Gastrocnemius medialis (tissue), 4 donors: ENCODE data around the gene AKNA.

Experiments used
- POLR2A ChIP-seq, 2 donors: fragments of 450-650 bp; IDR thresholded peaks; one replicate each; pipeline ENCODE4 v1.6.1; 2017; ENCODE audit warnings: antibody characterized with exemption in 2 of 2, mild to moderate bottlenecking in 2 of 2, moderate library complexity in 2 of 2
- TF ChIP-seq, protein P1 (sequence below), 5 experiments: fragments of 450-650 bp in 3 of 5; fragments of 200-600 bp in 2 of 5; sonication (generic) in 2 of 5; IDR thresholded peaks in 4 of 5; conservative IDR thresholded peaks in 1 of 5; 1 replicate in 4 of 5; 2 replicates in 1 of 5; pipeline ENCODE4 v1.5.1; 2016 to 2019; ENCODE audit warnings: antibody characterized with exemption in 5 of 5, mild to moderate bottlenecking in 3 of 5, moderate library complexity in 3 of 5

DNA sequence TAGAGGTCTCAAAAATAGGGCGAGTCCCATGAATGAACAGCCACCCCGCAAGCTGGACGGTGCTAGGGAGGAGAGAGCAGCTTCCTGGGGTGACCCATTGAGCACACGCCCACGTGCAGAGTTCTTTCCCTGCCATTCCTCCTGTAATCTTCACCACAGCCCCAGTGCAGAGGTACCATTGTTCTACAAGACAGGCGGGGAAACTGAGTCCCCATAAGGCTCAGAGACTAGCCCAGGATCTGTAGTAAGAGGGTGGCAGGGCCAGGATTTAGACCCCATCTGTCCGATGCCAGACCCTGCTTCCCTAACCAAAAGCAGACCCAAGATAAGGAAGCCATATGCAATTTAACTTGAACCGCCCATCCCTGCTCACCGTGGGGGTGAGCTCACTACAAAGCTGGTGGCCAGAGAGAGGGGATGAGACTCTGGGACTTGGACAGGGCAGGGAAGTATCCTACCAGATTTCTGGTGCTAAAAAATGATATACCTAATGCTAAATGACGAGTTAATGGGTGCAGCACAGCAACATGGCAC is 101.6 kb downstream of the AKNA start:
- TF ChIP-seq, protein P1, sequence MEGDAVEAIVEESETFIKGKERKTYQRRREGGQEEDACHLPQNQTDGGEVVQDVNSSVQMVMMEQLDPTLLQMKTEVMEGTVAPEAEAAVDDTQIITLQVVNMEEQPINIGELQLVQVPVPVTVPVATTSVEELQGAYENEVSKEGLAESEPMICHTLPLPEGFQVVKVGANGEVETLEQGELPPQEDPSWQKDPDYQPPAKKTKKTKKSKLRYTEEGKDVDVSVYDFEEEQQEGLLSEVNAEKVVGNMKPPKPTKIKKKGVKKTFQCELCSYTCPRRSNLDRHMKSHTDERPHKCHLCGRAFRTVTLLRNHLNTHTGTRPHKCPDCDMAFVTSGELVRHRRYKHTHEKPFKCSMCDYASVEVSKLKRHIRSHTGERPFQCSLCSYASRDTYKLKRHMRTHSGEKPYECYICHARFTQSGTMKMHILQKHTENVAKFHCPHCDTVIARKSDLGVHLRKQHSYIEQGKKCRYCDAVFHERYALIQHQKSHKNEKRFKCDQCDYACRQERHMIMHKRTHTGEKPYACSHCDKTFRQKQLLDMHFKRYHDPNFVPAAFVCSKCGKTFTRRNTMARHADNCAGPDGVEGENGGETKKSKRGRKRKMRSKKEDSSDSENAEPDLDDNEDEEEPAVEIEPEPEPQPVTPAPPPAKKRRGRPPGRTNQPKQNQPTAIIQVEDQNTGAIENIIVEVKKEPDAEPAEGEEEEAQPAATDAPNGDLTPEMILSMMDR (IDR thresholded peaks at IDR 0.05 in 4 of 5, conservative IDR thresholded peaks at IDR 0.05 in 1 of 5), result no peak
- TF ChIP-seq POLR2A (IDR thresholded peaks at IDR 0.05), result no peak
